SK-N-SH (cell line): ENCODE measurements around the gene RBM12. TPM values are rescaled to one million over a fixed set of nuclear protein-coding genes. Genes with fewer than 3 reads are reported as not detected.

Experiments
- CTCF ChIA-PET: fragments of 300-600, 350-600 bp; formaldehyde crosslinking; extraction: SDS; loops from one replicate; lab custom pipeline; 2021; lab: Yijun Ruan, JAX
- POLR2A ChIA-PET: fragments of 350-600 bp; sonication (Branson Sonifier 250); formaldehyde crosslinking; extraction: SDS; loops from one replicate; lab custom pipeline; 2020; ENCODE audit warnings: antibody characterized with exemption, inconsistent platforms; lab: Yijun Ruan, JAX
- DNase-seq: peaks from one replicate; pipeline ENCODE4 v3.0.0; 2012
- H2AFZ ChIP-seq: fragments of 200-600 bp; sonication (generic); 2 replicates; pipeline ENCODE4 v1.8.1; 2016; ENCODE audit warnings: antibody characterized with exemption, mild to moderate bottlenecking, low read depth
- H3F3A ChIP-seq: fragments of 200-600 bp; sonication (generic); replicated peaks from 2 replicates; pipeline ENCODE3; 2016; ENCODE audit warnings: antibody characterized with exemption, mild to moderate bottlenecking; ENCODE audit not compliant: insufficient read depth
- H3K27ac ChIP-seq, 2 experiments: fragments of 200-500 bp in 1 of 2; fragments of 200-600 bp in 1 of 2; sonication (Bioruptor generic) in 1 of 2; sonication (generic), shearing (Covaris generic) in 1 of 2; 2 replicates each; pipeline versions ENCODE4 v1.5.1 to v1.6.1; 2014 to 2016; ENCODE audit warnings: low read depth in 2 of 2, inconsistent platforms in 1 of 2, low read length in 1 of 2, mild to moderate bottlenecking in 1 of 2, mixed read lengths in 1 of 2
- H3K27me3 ChIP-seq: fragments of 200-600 bp; sonication (generic), shearing (Covaris generic); 2 replicates; pipeline ENCODE4 v1.6.1; 2016; ENCODE audit warnings: mixed run types; ENCODE audit not compliant: insufficient read depth
- H3K36me3 ChIP-seq, 2 experiments: fragments of 200-500 bp in 1 of 2; fragments of 200-600 bp in 1 of 2; sonication (Bioruptor generic) in 1 of 2; sonication (generic) in 1 of 2; replicated peaks in 1 of 2; 2 replicates each; pipeline versions ENCODE3 to v1.5.1; 2014 to 2016; ENCODE audit warnings: low read length in 1 of 2, mild to moderate bottlenecking in 1 of 2; ENCODE audit not compliant: insufficient read depth in 2 of 2, control insufficient read depth in 1 of 2
- H3K4me1 ChIP-seq, 2 experiments: fragments of 200-500 bp in 1 of 2; fragments of 200-600 bp in 1 of 2; sonication (Bioruptor generic) in 1 of 2; sonication (generic), shearing (Covaris generic) in 1 of 2; 2 replicates each; pipeline versions ENCODE4 v1.5.1 to v1.6.1; 2014 to 2016; ENCODE audit warnings: low read depth in 1 of 2, low read length in 1 of 2, mixed run types in 1 of 2; ENCODE audit not compliant: insufficient read depth in 2 of 2, control insufficient read depth in 1 of 2
- H3K4me2 ChIP-seq: fragments of 200-600 bp; sonication (generic), shearing (Covaris generic); 2 replicates; pipeline ENCODE4 v1.6.1; 2017; ENCODE audit warnings: mixed run types
- H3K4me3 ChIP-seq, 2 experiments: fragments of 200-500 bp in 1 of 2; fragments of 200-600 bp in 1 of 2; sonication (Bioruptor generic) in 1 of 2; sonication (generic), shearing (Covaris generic) in 1 of 2; 2 replicates each; pipeline versions ENCODE4 v1.5.1 to v1.8.1; 2014 to 2016; ENCODE audit warnings: low read depth in 2 of 2, inconsistent platforms in 1 of 2, low read length in 1 of 2, mild to moderate bottlenecking in 1 of 2, mixed read lengths in 1 of 2, moderate library complexity in 1 of 2
- H3K79me2 ChIP-seq: fragments of 200-600 bp; sonication (generic); 2 replicates; pipeline ENCODE4 v1.8.1; 2017; ENCODE audit warnings: mild to moderate bottlenecking; ENCODE audit not compliant: insufficient read depth
- H3K9ac ChIP-seq: fragments of 200-600 bp; sonication (generic); 2 replicates; pipeline ENCODE4 v1.6.1; 2017; ENCODE audit warnings: mixed run types
- H3K9me2 ChIP-seq: fragments of 200-600 bp; sonication (generic); 2 replicates; pipeline ENCODE4 v1.6.1; 2017; ENCODE audit warnings: mixed run types
- H3K9me3 ChIP-seq: fragments of 200-600 bp; sonication (generic); 2 replicates; pipeline ENCODE4 v1.6.1; 2017; ENCODE audit warnings: mixed run types, mild to moderate bottlenecking, moderate library complexity
- H4K20me1 ChIP-seq: fragments of 200-600 bp; sonication (generic); 2 replicates; pipeline ENCODE4 v1.6.1; 2017; ENCODE audit warnings: mild to moderate bottlenecking, mixed run types; ENCODE audit not compliant: insufficient read depth
- CHD2 ChIP-seq: fragments of 150-350 bp; IDR thresholded peaks from 2 replicates; pipeline ENCODE4 v1.6.1; 2018; ENCODE audit warnings: low read length; ENCODE audit not compliant: partially characterized antibody
- ELF1 ChIP-seq: IDR thresholded peaks from 2 replicates; pipeline ENCODE4 v1.4.0; 2012
- EP300 ChIP-seq, 2 experiments: IDR thresholded peaks; 2 replicates each; pipeline versions ENCODE4 v1.4.0 to v1.6.1; 2012; ENCODE audit warnings: borderline replicate concordance in 1 of 2, low read depth in 1 of 2, low read length in 1 of 2
- EZH2phosphoT487 ChIP-seq: fragments of 200-600 bp; sonication (generic); IDR thresholded peaks from 2 replicates; pipeline ENCODE4 v1.6.1; 2017; ENCODE audit warnings: low read depth, mixed run types, mild to moderate bottlenecking, antibody characterized with exemption, moderate library complexity, borderline replicate concordance
- FOXM1 ChIP-seq: IDR thresholded peaks from 2 replicates; pipeline ENCODE4 v1.4.0; 2012; ENCODE audit warnings: low read depth, mild to moderate bottlenecking
- GATA2 ChIP-seq: sonication (generic); formaldehyde crosslinking; IDR thresholded peaks from 2 replicates; pipeline ENCODE4 v1.5.0; 2020; ENCODE audit warnings: mild to moderate bottlenecking, missing genetic modification reagents
- MEF2A ChIP-seq: IDR thresholded peaks from 2 replicates; pipeline ENCODE4 v1.4.0; 2012; ENCODE audit warnings: low read depth, borderline replicate concordance
- MXI1 ChIP-seq: IDR thresholded peaks from 2 replicates; pipeline ENCODE4 v1.6.1; 2012; ENCODE audit warnings: mild to moderate bottlenecking, low read depth, low read length, improper control_type of control experiment
- NFIC ChIP-seq: IDR thresholded peaks from 2 replicates; pipeline ENCODE4 v1.4.0; 2012; ENCODE audit warnings: borderline replicate concordance
- NRF1 ChIP-seq: IDR thresholded peaks from 2 replicates; pipeline ENCODE4 v1.6.1; 2012; ENCODE audit warnings: low read depth, mild to moderate bottlenecking, low read length
- PBX3 ChIP-seq: IDR thresholded peaks from 2 replicates; pipeline ENCODE4; 2012
- RAD21 ChIP-seq: IDR thresholded peaks from 2 replicates; pipeline ENCODE4 v1.6.1; 2012; ENCODE audit warnings: mild to moderate bottlenecking, low read length
- RCOR1 ChIP-seq: fragments of 150-350 bp; IDR thresholded peaks from 2 replicates; pipeline ENCODE4 v1.6.1; 2017; ENCODE audit warnings: antibody characterized with exemption, low read length
- REST ChIP-seq: IDR thresholded peaks from 2 replicates; pipeline ENCODE4 v1.6.1; 2012; ENCODE audit warnings: mild to moderate bottlenecking, low read depth, low read length, moderate library complexity
- TAF1 ChIP-seq: IDR thresholded peaks from 2 replicates; pipeline ENCODE4 v1.6.1; 2012; ENCODE audit warnings: low read depth, mild to moderate bottlenecking, low read length, moderate library complexity, borderline replicate concordance
- TCF12 ChIP-seq: IDR thresholded peaks from 2 replicates; pipeline ENCODE4 v1.4.0; 2012
- YY1 ChIP-seq: IDR thresholded peaks from 2 replicates; pipeline ENCODE4 v1.4.0; 2012; ENCODE audit warnings: low read depth, mild to moderate bottlenecking
- ZBTB33 ChIP-seq: IDR thresholded peaks from 2 replicates; pipeline ENCODE4 v1.4.0; 2012; ENCODE audit warnings: low read depth, borderline replicate concordance
- WGBS: methylation state at CpG from one replicate; pipeline ENCODE4 v1.1.6; 2017; ENCODE audit warnings: low lambda C conversion rate; 5-methylcytosine and 5-hydroxymethylcytosine counted together
- polyA plus RNA-seq, 3 experiments: library from polyadenylated mRNA; depleted of rRNA; stranded (reverse); fragments of >200 nt; gene quantifications; 2 replicates each; pipeline ENCODE4 v1.2.3, GENCODE V29; 2012
- TF ChIP-seq, protein P1 (sequence below): IDR thresholded peaks from 2 replicates; pipeline ENCODE4 v1.4.0; 2012; ENCODE audit warnings: low read depth
- TF ChIP-seq, protein P2 (sequence below): fragments of 150-350 bp; IDR thresholded peaks from 2 replicates; pipeline ENCODE4 v1.6.1; 2016; ENCODE audit warnings: mild to moderate bottlenecking, low read depth, low read length

Gene RBM12
- polyA plus RNA-seq, 1 of the 3 experiments (the other 2 are of a cell fraction): 41.9 TPM

GRCh38 chr20:35600176-35600992, 64.3 kb downstream of the RBM12 start:
- Histone ChIP-seq H3K9me3 (no peaks in the 10 kb centered on the region), H3K27ac (no peak overlapping the region), H3K36me3 (no peaks in the 10 kb centered on the region), H2AFZ (no peak overlapping the region), H3F3A (no peaks in the 10 kb centered on the region), H3K4me2 (no peak overlapping the region), H3K9ac (no peak overlapping the region), H3K27me3 (no peaks in the 10 kb centered on the region), H3K9me2 (no peaks in the 10 kb centered on the region), H4K20me1 (no peaks in the 10 kb centered on the region), H3K79me2 (no peaks in the 10 kb centered on the region), H3K4me1 (peaks cover 0 to 10% of the 10 kb centered on the region in 2 experiments; a peak in 1 of 4 replicates), H3K4me3 (no peak overlapping the region)
- TF ChIP-seq MEF2A (no peak), EP300 (IDR thresholded peaks at IDR 0.05; ENCODE audit: borderline replicate concordance in 1 of 2, low read depth in 1 of 2, low read length in 1 of 2) (no peak), TCF12 (no peak), FOXM1 (no peak), PBX3 (no peak), YY1 (no peak), NRF1 (no peak), EZH2phosphoT487 (no peak), RAD21 (no peak), ZBTB33 (no peak)
- no peak for DNase-seq
- ChIA-PET CTCF (interaction anchor here (1.1 to 1.6 kb wide), 3 partner anchors 16 to 86 kb away, joined by 3 to 4 read pairs (median 4); no protein-coding TSS in a partner anchor), POLR2A (interaction anchor here (1.3 kb wide), 1 partner anchor 16 kb away, joined by 3 read pairs; the partner anchor contains the start of gene SPAG4)
- 98% methylated on average over 26 of the region's 34 CpGs for WGBS

DNA sequence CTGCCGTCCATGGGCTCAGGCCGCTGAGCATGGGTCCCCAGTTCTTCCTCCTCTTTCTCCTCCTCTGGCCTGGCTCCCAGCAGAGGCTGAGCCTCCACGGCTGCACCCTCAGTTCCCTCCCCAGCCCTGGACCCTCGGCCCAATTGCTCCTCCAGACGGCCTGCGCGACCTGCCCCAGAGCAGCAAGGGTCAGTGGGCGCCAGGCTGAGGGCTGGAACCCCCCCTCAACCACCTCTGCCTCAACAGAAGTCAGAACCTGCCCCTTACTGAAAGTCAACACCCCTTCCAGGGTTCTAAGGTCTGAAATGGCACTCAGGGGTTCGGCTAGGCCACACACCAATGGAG, 65.0 kb downstream of the RBM12 start:
- CTCF ChIA-PET: interaction anchor here (0.5 kb wide), 1 partner anchor 779 kb away, joined by 3 read pairs; no protein-coding TSS in a partner anchor
- H3K4me1 ChIP-seq: peaks cover 0 to 10% of the 10 kb centered on the region in 2 experiments; a peak in 1 of 4 replicates
- WGBS: 84% methylated on average over 8 of the region's 9 CpGs
- POLR2A ChIA-PET: no interaction called here
- H2AFZ ChIP-seq: no peak overlapping the region
- H3K9ac ChIP-seq: no peak overlapping the region
- no peak overlapping the region for H3K4me2 ChIP-seq
- no peaks in the 10 kb centered on the region for H3K9me2 ChIP-seq
- H3K36me3 ChIP-seq: no peaks in the 10 kb centered on the region
- no peak for DNase-seq
- no peaks in the 10 kb centered on the region for H3F3A ChIP-seq
- no peaks in the 10 kb centered on the region for H4K20me1 ChIP-seq
- H3K27me3 ChIP-seq: no peaks in the 10 kb centered on the region
- H3K4me3 ChIP-seq: no peak overlapping the region
- no peaks in the 10 kb centered on the region for H3K79me2 ChIP-seq
- H3K9me3 ChIP-seq: no peaks in the 10 kb centered on the region
- no peak overlapping the region for H3K27ac ChIP-seq
- TF ChIP-seq RCOR1 (no peak), REST (no peak), MXI1 (no peak), NFIC (no peak), CHD2 (no peak), GATA2 (CRISPR knock-in tag) (no peak), TAF1 (no peak), ELF1 (no peak)
- TF ChIP-seq, protein P1, sequence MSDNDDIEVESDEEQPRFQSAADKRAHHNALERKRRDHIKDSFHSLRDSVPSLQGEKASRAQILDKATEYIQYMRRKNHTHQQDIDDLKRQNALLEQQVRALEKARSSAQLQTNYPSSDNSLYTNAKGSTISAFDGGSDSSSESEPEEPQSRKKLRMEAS: no peak
- TF ChIP-seq, protein P2, sequence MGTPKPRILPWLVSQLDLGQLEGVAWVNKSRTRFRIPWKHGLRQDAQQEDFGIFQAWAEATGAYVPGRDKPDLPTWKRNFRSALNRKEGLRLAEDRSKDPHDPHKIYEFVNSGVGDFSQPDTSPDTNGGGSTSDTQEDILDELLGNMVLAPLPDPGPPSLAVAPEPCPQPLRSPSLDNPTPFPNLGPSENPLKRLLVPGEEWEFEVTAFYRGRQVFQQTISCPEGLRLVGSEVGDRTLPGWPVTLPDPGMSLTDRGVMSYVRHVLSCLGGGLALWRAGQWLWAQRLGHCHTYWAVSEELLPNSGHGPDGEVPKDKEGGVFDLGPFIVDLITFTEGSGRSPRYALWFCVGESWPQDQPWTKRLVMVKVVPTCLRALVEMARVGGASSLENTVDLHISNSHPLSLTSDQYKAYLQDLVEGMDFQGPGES: no peak
